GM18867 (cell line): Measurements from ENCODE around the gene NUTM2D.
A peak's percentile ranks its signal among the peaks of the same experiment; 100 is the strongest.
"Not testable (repeated sequence)": the region's sequence is repeated elsewhere in the genome, so short reads cannot be mapped to it uniquely, and the experiment has no call there.

ENCODE experiments used
- ATAC-seq: cut with Tn5 transposase; IDR thresholded peaks from one replicate; pipeline ENCODE4 v1.9.1; 2021; ENCODE audit warnings: mild to moderate bottlenecking, moderate library complexity; ENCODE audit not compliant: unreplicated experiment

The NUTM2D gene, protein sequence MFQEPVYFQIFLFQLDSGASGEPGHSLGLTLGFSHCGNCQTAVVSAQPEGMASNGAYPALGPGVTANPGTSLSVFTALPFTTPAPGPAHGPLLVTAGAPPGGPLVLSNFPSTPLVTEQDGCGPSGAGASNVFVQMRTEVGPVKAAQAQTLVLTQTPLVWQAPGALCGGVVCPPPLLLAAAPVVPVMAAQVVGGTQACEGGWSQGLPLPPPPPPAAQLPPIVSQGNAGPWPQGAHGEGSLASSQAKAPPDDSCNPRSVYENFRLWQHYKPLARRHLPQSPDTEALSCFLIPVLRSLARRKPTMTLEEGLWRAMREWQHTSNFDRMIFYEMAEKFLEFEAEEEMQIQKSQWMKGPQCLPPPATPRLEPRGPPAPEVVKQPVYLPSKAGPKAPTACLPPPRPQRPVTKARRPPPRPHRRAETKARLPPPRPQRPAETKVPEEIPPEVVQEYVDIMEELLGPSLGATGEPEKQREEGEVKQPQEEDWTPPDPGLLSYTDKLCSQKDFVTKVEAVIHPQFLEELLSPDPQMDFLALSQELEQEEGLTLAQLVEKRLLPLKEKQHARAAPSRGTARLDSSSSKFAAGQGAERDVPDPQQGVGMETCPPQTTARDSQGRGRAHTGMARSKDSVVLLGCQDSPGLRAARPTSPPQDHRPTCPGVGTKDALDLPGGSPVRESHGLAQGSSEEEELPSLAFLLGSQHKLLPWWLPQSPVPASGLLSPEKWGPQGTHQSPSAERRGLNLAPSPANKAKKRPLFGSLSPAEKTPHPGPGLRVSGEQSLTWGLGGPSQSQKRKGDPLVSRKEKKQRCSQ

DNA sequence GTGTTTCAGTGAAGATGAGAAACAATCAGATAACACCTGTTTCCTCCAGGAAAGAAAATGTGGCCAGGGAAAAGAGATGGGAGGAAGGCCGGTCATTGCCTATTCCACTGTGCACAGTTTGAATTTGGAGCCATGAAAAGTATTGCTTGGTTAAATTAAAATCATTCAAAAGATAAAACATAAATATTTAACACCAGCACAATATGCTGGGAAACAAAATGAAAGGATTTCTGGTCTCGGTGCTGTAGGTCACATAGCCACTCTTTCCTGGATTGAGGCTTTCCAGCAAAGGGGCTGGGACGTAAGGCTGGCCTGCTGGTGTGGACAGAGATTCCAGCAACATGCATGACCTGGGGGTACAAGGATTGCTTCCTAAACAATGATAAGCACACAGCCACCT, at the start of gene NUTM2D:
Gene NUTM2D, plus strand, starts transcription at position 301 of the 400 bp plus-strand sequence. CDS start 522 bp downstream, outside the sequence.
- ATAC-seq: not testable (repeated sequence)

DNA sequence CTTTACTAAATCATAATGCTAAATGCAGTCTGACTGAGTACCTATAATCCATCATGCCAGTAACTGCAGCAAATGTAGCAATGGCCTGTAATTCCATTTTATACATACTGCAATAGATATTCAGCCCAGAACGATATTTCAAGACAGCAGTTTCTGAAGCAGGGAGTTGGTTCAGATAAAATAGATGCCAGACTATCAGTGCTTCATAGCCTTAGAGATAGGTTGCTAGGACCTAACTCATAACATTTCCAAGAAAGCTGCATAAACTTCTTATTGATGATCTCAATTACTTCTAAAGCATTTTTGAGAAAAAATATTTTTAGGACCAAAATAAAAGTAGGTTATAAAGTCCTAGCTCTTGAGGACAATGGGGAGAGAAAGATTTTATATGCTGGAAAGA, 48.8 kb upstream of the NUTM2D start:
- not testable (repeated sequence) for ATAC-seq

DNA sequence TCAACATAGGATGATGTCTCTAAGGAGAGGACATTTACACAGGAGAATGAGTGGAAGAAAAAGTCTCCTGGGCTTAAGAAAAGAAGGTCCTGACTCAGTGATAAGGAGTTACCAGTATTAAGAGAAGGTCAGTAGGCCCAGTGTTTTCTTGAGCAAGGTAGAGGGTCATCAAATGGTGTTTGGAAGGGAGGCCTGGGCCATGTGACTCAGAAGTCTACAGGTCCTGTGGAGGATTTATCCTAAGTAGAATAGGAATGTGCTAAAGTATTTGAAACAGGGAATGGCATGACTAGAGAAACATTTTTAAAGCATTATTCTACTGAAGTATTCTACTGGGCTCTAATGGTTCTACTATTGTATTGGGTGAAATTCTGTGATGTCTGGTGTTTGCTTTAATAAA, 47.9 kb upstream of the NUTM2D start:
- ATAC-seq: not testable (repeated sequence)

DNA sequence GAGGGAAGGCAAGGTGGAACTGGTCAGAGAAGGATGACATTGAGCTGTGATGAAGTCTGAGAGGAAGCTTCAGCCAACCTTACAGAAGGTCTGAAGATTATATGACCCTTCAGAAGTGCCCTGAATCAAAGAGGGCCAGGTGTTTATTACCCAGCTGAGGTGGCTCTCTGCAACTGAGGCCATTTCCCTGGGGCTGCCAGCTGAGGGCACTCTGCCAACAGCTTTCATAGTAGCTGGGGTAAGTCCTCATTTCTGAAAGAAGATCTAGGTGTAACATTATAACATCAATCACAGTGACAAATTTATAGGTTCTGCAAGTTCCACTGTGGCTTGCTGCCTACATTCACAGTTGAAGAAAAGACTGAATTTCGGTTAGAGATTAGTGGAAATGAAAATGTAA, 46.0 kb upstream of the NUTM2D start:
- not testable (repeated sequence) for ATAC-seq

DNA sequence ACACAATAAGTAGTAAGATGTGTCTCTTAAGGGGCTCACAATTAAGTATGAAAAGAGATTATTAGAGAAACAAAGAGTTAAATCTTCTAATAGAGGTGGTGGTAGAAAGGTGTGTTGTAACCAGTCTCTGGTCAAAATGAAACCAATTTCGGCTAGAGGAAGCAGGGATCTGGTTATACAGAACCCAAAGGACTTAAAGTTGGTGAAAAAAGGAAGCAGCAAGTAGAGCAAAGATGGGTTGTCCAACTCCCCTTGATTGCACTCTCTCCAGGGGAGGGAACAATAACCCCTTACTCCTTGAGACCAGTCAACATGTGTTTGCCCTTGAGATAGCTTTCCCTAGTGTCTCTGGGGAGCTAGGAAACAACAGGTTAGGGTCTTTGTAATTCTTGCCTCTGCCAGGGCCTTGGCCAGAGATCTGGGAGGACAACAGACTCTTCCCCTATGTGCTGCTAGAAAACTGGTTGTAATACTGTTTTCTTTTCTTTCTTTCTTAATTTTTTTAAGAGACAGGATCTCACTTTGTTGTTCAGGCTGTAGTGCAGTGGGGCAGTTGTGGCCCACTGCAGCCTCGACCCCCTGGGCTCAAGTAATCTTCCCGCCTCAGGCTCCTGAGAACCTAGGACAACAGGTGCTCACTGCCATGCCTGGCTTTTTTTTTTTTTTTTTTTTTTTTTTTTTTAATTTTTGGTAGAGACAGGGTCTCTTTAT, 43.7 kb upstream of the NUTM2D start:
- not testable (repeated sequence) for ATAC-seq

DNA sequence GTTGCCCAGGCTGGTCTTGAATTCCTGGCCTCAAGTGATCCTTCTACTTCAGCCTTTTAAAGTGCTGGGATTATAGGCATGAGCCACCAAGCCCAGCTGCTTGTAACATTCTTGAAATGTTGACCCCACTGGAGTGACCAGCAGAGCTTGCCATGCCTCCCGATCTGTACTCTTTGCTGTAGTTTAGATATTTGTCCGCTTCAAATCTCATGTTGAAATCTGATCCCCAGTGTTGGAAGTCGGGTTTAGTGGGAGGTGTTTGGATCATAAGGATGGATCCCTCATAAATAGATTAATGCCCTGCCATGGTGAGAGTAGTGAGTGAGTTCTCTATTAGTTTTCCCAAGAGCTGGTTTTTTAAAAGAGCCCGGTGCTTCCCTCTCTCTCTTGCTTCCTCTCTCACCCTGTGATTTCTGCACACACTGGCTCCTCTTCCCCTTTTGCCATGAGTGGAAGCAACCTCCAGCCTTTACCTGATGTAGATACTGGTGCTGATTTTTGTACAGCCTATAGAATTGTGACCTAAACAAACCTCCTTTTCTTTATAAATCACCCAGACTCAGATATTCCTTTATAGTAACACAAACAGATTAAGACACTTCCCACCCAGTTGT, 43.1 kb upstream of the NUTM2D start:
- not testable (repeated sequence) for ATAC-seq

DNA sequence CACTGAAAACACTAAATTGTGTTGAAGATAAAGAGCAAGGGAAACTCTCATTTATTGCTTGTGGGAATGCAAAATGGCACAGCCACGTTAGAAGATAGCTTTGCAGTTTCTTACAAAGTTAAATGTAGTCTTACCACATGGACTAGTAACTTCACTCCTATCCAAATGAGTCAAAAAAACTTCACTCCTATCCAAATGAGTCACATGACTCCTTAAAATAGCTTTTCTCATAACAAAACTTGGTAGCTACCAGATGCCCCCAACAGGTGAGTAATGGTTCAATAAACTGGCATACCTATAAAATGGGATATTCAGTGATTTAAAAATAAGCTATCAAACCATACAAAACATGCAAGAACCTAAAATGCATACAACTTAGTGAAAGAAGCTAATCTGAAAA, 36.0 kb upstream of the NUTM2D start:
- ATAC-seq: peak; percentile 53

DNA sequence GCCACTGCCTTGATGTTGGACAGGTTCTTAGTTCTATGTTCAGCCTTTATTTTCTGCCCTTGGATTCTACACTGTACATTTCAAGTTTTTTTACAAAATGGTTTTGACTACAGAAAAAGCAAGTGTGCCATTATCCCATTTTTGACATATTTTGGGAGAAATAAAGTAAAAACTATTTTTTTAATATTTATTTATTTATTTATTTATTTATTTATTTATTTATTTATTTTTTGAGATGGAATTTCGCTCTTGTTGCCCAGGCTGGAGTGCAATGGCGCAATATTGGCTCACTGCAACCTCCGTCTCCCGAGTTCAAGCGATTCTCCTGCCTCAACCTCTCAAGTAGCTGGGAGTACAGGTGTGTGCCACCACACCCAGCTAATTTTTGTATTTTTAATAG, 33.0 kb upstream of the NUTM2D start:
- not testable (repeated sequence) for ATAC-seq

DNA sequence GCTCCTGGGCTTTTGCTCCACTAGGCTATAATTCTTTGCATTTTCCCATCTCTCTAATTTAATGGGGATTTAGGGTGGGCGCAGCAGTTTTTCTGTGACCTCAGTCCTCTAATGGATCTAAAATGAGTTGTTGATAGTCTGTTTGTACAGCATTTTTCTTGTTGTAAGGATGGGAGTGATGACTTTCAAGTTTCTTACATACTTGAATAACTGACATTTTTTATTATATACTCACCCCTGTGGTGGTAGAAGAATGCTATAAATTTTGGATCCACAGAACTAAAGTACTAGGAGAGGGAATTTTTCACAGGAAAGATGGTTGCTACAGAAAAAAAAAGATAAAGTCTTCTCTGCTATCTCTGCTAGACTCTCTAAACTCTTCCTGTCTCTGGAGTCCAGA, 29.6 kb upstream of the NUTM2D start:
- not testable (repeated sequence) for ATAC-seq

DNA sequence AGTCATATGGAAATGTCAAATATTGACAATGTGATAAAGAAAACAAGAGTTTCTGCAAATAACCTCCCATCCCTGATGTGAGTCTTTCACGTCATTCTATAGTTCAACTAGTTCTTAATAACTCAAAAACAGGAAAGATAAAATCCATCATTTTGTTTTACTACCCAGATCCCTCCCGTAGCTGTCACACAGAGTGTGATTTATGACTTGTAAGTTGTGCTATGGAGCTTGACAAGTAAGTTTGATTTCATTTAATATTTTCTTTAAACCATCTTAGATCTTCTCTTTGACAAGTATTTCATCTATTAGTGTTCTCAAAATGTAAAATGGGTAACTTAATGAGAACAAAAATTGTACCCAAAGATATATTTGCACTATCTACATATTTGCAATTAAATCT, 28.4 kb upstream of the NUTM2D start:
- not testable (repeated sequence) for ATAC-seq

DNA sequence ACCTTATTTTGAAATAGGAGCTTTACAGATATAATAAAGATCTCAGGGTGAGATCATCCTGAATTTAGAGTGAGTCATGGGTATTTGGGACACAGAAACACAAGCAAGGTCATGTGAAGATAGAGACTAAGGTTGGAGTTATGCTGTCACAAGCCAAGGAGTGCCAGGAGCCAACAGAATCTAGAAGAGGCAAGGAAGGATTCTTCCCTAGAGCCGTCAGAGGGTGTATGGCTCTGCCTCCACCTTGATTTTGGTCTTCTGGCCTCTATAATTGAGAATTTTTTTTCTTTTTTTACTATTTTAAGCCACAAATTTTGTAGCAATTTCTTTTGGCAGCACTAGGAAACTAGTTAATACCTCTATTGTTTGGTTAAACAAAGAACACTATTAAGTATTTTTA, 24.9 kb upstream of the NUTM2D start:
- ATAC-seq: not testable (repeated sequence)

DNA sequence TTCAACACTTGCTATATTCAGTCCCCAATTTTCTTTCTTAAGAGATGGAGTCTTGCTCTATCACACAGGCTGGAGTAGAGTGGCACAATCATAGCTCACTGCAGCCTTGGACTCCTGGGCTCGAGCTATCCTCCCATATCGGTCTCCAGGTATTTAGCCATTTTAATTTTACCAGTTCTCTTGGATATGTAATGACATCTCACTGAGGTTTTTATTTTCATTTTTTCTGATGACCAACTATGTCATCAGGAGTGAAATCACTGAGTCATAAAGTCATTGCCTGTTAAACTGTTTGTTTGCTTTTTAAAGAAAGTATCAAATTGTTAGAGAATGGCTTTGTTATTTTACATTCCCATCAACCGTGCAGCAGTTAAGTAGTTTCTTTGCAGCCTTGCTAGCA, 17.1 kb upstream of the NUTM2D start:
- not testable (repeated sequence) for ATAC-seq

DNA sequence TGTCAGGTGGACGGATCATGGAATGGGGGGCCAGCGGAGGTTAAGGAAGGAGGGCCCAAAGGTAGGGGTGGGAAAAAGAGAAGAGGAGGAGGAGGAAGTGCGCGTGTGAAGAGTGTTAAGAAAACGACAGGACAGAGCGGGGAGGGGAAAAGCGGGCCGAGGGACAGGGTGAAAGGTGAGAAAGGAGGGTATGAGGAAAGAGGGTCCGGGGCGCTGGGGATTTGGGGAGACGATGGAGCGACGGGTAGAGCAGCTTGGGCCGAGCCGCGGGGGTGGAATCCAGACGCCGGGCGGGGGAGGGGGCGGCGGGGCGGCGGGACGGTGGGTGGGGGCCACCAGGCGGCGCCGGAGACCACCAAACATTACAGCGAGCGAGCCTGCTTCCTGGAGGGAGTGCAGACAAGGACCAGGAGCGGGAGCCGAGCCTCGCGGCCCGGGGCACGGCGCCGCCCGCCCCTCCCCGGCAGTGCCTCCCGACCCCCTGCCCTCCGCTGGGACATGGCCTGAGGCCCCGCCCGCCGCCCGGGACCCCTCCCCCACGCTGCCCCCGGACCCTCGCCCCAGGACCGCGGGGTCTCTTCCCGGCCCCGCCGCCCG, 15.9 kb upstream of the NUTM2D start:
- ATAC-seq: peak; percentile 6

DNA sequence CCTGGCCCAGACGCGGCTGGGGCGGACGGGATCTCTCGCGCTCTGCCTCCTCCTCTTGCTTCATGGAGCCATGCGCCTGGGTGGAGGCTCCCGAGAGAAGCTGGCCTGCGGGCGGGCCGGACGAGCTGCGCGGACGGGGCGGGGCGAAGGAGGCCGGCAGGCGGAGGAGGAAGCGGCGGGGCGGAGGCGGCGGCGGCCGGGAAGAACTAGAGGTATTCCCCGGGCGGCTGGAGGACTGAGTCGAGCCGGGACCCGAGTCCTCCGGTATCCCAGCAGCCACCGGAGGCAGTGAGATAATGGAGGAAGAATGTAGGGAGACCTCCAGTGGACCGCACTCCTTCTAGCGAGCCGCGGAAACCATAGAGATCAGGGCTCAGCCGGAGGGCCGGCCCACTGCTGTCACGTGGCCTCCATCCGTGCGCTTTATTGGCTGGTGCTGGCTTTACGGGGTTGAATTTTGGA, 15.3 kb upstream of the NUTM2D start:
- peak; percentile 85 for ATAC-seq

DNA sequence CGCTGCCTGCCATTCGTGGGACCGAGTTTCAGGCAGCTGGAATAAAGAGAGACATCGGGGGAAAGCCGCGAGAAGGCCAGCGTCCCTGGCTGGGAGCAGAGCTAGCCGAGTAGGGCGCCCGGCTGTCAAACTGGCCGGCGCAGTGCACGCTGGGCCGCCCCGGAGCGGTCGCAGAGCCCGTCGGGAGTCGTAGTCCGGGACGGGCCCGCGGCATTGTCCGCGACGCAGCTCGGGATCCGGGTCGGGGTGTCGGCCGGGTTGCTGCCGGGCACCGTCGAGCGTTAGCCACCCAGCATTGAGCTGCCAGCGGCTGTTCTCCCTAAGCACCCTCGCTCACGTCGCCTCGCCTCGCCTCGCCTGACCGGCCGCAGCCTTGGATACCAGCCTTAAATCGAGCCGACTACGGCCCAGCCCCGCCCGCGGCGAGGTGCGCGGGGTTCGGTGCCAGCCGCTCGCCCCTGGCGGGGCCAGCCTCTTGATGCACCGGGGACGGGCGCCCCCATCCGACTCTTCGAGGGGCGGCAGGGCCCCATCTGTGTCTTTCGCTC, 14.8 kb upstream of the NUTM2D start:
- ATAC-seq: peak; percentile 77

DNA sequence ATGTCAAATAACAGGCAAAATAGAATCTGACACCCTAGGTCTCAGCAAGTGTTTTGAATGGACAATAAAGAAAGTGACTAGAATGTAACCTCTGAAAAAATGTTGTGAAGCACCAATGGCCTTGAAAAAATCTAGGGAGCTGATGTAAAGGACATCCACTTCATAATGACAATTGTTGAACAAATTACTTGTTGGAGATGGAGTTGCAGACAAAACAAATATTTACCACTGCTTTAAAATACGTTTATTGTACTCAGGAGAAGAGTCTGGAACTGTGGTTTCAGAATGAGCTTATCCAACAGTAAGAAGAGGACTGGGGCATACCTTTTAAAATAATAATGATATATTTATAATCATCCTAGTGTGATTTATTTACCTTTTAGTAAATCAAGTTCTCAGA, 11.8 kb upstream of the NUTM2D start:
- not testable (repeated sequence) for ATAC-seq

DNA sequence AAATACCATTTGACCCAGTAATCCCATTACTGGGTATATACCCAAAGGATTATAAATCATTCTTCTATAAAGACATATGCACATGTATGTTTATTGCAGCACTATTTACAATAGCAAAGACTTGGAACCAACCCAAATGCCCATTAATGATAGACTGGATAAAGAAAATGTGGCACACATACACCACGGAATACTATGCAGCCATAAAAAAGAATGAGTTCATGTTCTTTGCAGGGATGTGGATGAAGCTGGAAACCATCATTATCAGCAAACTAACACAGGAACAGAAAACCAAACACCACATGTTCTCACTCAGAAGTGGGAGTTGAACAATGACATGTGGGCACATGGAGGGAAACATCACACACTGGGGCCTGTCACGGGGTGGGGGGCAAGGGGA, 7.4 kb upstream of the NUTM2D start:
- not testable (repeated sequence) for ATAC-seq

DNA sequence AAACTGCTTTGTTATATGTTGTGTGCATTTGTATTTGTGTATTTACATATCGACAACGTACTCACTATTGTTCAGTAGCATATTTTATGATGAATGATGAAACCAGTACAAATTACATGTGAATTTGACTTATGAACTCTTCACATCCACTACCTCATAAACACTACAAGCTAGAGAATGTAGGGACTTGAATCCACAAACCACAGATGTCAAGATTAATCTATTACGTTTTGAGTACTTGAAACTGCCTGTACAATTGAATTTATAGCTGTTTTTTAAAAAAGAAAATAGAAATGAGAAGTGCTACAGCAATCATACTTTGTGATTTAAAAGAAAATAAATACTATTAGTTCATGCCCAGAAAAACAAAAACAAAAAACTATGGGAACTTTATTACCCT, 4.7 kb upstream of the NUTM2D start:
- not testable (repeated sequence) for ATAC-seq

DNA sequence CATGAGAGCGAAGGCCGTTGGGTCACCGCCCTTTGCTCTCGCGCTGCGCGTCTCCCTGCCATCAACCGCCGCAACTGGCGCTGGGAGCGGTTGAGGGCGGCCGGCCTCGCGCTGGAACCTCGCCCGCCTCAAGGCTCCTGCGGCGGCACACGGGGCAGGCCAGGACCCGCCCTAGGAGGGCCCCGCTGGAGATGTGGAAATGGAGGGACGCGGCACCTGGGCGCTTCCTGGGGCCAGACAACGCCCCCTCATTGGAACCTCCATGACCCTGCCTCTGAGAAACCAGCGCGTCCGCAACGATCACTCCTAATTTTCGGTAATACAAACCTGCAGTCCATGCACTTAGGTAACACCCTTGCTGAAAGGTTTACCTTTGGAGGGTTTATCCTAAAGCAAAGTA, 2.4 kb upstream of the NUTM2D start:
- ATAC-seq: not testable (repeated sequence)

DNA sequence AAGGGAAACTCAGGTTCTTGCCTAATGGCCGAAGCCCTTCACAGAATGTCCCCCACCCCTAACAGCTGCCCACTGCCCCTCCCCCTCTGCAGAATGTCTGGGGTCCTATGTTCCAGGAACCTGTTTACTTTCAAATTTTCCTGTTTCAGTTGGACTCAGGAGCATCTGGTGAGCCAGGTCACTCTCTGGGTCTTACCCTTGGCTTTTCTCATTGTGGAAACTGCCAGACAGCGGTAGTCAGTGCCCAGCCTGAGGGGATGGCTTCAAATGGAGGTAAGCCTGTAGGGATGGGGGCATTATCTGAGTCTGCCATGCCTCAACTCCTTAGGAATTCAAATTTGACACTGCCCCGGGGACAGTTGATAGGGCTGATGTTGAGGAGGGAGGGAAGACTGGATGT, 615 bp downstream of the NUTM2D start:
- not testable (repeated sequence) for ATAC-seq
